NCI-H2196 treated with DMSO at 0.1 percent for 48 hours (cell line): ENCODE results near the gene RBSN.

ENCODE experiments used
- DNase-seq: peaks from one replicate; lab custom pipeline; 2025; ENCODE audit not compliant: unreplicated experiment; lab: John Stamatoyannopoulos, UW

Gene RBSN

DNA sequence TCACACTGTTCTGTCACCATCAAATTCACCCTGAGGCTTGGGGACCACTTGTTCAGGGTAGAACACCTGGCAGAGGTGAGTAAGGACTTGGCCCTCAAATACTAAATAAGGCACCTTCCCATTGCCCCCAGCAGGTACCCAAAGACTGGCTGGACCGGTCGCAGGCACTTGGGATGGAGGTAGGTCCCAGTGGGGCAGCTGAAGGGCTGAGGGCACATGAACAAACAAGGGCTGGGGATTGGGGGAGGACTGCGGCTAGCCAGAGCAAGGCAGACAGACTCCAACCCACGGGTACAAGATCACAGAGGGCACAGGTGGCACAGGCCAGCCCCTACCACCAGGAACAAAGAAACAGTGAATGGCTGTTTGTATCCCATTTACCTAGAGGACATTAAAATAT is 35.7 kb downstream of the RBSN start:
- no peak for DNase-seq

DNA sequence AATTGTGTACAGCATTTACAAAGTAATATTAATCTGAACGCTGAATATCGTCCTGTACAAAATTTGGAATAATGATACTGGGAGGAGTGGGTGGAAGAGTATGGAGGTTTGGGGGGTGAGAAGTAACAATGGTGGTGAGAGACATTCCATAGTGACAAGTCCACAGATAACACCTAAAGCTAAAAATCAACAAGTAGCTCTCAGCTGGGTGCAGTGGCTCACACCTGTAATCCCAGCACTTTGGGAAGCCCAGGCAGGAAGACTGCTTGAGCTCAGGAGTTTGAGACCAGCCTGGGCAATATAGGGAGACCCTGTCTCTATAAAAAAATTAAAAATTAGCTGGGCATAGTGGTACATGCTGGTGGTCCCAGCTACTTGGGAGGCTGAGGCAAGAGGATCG is 38.9 kb downstream of the RBSN start:
- DNase-seq: no peak

DNA sequence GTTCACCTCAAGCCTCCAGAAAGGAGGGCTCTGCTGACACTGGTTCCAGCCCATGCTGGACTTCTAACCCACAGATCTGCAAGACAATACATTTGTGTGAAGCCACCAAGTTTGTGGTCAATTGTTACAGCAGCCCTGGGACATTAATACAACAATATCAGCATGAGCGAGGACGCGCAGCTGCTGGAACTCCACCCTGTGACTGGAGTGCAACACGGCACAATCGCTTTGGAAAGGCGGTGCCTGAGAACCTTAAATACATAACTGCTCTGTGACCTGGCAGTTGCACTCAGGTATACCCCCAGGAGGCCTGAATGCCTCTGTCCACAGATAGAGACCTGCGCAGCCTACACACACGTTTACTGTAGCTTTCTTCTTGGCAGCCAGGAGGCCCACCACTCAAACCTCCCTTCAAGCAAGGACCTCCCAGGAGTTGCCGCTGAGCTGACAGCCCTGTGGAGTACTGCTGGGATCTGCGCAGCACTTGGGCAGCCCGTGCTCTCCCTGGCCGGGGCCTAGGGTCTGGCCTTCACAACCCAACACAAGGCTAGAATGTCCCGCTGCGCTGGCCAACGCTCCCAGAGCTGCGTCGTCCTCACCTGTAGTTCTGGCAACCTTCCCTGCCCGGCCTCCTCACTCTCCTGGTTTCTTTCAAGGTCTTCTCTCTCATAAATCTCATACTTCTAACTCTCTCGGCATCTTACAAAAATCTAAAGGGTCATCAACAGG is 42.1 kb downstream of the RBSN start:
- DNase-seq: no peak

- DNase-seq: no peak
Measured at GRCh38 chr3:15055019-15055557, 43.9 kb downstream of the RBSN start.

DNA sequence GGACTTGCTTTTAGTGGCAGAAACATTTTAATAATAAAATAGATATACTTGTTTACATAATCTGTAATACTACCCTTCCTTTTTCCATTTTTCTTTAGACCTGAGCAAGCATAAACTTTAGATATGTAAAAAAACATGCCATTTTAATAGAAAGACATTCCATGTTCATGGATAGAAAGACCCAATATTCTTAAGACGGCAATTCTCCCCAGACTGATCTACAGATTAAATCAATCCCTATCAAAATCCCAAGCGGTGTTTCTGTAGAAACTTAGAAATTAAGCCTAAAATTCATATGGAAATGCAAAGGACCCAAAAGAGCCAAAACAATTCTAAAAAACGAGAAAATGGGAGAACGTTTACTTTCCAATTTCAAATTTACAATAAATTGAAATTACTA is 45.4 kb downstream of the RBSN start:
- no peak for DNase-seq

DNA sequence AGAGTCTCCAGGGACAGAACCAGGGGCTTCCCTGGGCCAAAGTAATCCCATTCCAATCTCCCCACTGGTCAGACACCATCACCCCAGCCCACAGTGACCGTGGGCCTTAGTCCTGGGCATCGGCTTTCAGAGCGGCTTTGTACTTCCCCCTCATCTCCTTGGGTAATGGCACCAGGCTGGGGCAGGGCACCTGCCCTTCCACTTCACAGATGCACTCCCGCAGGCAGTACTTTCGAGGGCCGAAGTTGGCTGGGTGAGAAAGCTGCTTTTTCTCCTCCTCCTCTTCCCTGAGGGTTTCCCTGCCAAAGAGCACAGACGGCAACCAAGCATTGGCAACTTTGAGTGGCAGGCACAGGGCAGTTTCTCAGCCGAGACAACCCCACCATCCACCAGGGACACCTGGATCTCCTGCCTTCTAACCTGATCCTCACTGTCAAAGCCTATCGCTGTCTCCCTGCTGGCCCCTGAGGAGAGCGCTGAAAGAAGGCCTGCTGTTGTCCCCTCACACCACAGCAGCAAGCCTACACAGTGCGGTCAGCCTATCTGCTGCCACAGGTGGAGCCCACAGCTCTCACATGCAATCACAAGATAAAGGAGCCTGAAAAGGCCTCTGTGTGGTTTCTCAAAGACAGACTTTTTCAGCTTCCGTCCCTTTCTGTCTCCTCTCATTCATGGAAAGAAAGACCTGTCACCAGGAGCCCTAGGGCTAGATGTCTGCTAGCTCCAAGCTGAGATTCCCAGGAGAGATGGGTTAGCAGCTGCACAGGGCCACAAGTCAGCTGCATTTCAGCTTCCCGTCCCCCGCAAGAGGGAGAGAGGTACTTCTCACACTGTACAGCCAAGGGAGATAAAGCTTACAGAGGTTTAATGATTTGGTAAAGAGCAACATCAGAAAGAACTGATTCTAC is 46.4 kb downstream of the RBSN start:
- no peak for DNase-seq

DNA sequence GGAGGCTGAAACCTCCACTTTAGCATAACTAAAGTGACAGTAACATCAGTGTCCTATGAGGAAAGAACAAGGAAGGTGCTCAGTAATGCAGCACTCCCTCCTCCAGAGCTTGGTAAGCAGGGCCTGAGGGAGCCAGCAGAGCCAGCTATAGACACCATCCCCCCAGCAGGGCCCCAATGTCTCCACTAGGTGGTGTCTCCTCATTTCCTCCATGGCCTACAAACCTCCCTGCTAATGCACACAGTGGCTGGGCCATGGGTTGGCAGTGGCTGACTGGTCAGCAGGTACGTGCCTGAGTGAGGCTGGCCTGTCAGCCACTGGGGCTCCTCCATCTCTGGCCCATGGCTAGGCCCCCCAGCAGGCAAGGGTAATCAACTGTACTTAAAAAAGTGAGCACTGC is 47.4 kb downstream of the RBSN start:
- DNase-seq: no peak

DNA sequence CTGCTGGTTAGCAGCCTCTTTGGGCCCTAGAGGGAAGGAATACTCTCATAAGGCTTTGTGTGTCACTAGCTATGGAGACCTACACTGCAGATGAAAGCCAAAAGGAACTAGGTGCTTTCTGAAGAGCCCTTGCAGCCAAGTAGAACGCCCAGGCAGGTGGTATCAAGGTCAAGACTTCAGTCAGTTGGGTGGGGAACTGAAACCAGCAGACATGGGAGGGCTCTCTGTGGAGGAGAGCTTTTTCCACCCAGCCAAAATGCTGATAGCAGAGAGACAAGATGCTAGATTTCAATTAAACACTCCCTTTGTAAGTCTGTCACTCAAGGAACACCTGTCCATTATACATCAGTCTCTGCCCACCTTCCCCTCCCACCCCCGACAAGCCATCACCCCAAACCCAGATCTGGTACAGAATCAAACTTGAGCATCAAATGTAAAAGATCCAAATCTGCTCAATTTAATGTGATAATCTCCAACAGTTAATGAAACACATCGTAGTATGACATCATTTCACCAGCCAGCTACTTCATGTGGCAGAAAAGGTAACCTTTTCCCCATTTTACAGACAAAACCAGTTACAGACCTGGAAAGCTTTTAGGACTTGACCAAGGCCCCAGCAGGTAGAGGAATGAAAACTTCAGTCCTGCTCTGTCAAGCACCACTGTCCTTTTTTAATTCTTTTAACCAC is 48.4 kb downstream of the RBSN start:
- no peak for DNase-seq

DNA sequence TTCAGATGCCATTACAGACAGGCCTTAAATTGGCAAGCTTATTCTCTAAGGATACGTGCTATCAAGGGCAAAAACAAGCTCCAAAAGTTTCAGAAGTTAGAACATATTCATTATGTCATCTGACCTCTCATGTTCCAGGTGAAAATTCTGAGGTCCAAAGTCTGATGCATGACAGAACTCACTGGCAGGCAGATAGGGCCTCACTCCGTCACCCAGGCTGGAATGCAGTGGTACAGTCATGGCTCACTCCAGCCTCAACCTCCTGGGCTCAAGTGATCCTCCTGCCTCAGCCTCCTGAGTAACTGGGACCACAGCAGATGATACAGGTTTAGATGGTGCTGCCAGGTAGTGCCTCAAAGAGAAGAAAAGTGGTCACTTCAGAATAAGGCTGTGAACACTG is 49.4 kb downstream of the RBSN start:
- DNase-seq: no peak

DNA sequence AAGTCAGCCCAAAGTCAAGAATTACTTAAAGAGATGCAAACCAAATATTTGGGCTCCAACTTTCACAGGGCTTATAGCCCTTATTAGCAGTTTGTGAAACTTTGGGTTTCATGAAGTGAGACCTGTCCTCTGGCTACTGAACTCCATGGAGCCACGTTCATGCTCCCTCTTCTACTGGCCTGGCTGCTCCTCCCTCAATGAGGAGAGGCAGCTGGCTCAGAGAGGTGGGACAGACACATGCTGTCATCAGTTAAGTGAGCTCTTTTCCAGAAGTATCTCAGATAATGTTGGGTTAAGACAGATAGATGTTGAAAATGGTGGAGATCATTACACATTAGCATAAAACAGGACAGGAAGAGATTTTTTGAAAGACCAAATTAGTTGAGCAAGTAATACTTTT is 53.3 kb downstream of the RBSN start:
- DNase-seq: no peak

GRCh38 chr3:15044326-15044725 is 54.6 kb downstream of the RBSN start:
- no peak for DNase-seq

DNA sequence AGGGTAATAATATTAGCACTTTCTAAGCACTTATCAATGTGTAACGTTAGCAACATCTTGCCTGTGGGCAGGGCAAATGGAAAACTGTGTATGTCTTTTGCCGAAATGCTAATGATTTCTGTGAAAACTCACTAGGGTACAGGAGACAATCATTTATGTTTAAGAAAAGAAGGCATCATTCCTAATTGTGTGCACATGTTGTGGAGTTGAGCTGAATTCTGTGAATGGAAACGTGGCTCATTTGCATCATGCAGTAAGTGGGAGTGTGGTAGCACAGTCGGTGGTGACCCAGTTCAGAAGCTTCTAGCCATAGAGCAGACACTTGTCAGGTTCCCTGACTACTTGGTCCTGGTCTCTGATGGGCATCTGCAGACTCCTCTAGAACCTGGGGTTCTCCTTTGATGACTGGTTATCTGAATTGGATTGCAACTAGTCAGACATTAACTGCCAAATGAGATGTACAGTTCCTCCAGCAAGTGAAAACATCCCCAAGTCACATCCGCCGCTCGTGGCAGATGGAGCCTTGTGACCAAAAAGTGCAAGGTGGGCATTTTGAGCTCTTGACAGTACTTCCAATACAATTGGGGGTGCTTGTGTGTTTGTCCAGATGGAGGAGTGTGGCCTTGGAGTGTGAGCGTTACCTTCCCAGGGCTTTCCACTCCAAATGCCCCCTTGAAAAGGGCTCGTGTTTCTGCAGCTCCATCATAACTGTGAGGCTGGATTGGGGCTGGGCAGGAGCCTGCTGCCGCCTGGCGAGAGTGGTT is 55.4 kb downstream of the RBSN start:
- DNase-seq: no peak

DNA sequence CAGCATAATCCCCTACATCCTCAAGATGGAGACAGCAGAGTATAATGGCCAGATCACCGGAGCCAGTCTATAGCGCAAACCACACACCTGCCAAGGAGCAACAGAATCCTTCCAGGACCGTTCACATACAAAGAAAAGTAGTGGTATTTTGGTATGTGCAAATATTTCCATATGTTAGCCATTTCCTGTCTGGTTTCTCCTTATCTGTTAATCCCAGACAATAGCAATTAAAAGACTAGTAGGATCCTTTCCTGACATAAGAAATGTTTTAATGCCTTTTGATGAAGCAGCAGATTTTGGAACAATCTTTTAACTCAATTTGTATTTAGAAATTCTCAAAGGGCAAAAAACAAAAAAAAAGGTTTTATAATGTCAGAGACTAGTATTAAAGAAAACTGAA is 56.0 kb downstream of the RBSN start:
- DNase-seq: no peak

GRCh38 chr3:15041950-15042349 is 57.0 kb downstream of the RBSN start:
- DNase-seq: no peak

DNA sequence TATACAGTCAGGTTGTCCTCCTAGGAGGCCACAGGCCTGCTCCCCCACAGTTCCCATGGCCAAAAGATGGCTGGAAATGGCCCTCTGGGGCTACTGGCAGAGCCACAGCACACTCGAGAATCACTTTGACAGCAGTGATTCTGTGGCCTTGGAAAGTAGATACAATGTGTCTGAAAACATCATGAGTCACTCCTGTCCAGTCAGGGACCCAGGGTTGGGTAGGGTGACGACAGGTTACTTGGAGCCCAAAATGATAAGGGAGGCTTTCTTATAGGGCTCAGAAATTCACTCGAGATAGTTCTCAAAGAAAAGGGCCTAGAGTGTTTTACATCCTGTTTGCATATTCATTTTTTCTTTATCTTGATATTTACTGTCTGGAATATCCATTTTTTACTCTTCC is 58.1 kb downstream of the RBSN start:
- DNase-seq: no peak

DNA sequence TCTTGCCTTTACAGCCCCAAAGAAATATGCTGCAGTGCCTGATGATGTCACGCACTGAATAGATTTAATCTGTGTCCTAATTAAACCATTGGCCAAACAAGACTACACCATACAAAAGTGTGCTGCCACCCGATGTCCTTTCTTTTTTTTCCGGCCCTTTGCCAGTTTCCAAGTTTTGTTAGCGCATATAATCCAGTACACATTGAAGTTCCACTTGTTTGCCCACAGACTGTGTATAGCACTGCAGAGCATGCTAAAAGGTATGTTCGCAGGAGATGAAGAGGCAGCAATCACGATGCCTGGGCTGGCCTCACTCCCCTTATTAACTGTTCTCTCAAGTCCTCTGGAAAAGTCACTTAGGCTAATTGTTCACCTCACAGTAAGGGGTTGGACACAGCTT is 60.6 kb downstream of the RBSN start:
- no peak for DNase-seq

- DNase-seq: no peak
Measured at GRCh38 chr3:15033103-15033502, 65.8 kb downstream of the RBSN start.

- no peak for DNase-seq
Measured at GRCh38 chr3:15032650-15033049, 66.3 kb downstream of the RBSN start.

- no peak for DNase-seq
Measured at GRCh38 chr3:15029625-15030024, 69.3 kb downstream of the RBSN start.

- no peak for DNase-seq
Measured at GRCh38 chr3:15023719-15024118, 75.2 kb downstream of the RBSN start.

DNA sequence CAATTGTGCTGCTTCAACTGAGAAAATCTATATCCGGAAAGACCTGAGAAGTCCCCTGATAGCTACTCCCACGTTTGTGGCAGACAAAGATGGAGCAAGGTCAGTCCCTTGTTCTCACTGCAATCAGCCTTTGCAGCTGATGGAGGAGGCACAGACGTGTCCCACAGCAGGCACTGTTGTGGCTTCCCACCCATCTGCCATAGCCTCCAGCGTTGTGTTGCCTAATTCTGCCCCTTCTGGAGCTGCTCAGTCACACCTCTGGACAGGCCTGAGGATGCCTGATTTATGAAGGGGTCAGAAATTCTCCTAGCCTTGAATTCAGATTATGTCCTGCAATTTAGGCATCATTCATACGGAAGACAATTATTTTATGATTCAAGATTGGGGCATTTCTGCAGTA is 75.7 kb downstream of the RBSN start:
- no peak for DNase-seq
